SK-N-SH (cell line): ENCODE data around the gene AIP. TPM values are rescaled to one million over a fixed set of nuclear protein-coding genes. Genes with fewer than 3 reads are reported as not detected.

Source experiments
- CTCF ChIA-PET: fragments of 300-600, 350-600 bp; formaldehyde crosslinking; extraction: SDS; loops from one replicate; lab custom pipeline; 2021; lab: Yijun Ruan, JAX
- POLR2A ChIA-PET: fragments of 350-600 bp; sonication (Branson Sonifier 250); formaldehyde crosslinking; extraction: SDS; loops from one replicate; lab custom pipeline; 2020; ENCODE audit warnings: antibody characterized with exemption, inconsistent platforms; lab: Yijun Ruan, JAX
- DNase-seq: peaks from one replicate; pipeline ENCODE4 v3.0.0; 2012
- H2AFZ ChIP-seq: fragments of 200-600 bp; sonication (generic); 2 replicates; pipeline ENCODE4 v1.8.1; 2016; ENCODE audit warnings: antibody characterized with exemption, mild to moderate bottlenecking, low read depth
- H3F3A ChIP-seq: fragments of 200-600 bp; sonication (generic); replicated peaks from 2 replicates; pipeline ENCODE3; 2016; ENCODE audit warnings: antibody characterized with exemption, mild to moderate bottlenecking; ENCODE audit not compliant: insufficient read depth
- H3K27ac ChIP-seq, 2 experiments: fragments of 200-500 bp in 1 of 2; fragments of 200-600 bp in 1 of 2; sonication (Bioruptor generic) in 1 of 2; sonication (generic), shearing (Covaris generic) in 1 of 2; 2 replicates each; pipeline versions ENCODE4 v1.5.1 to v1.6.1; 2014 to 2016; ENCODE audit warnings: low read depth in 2 of 2, inconsistent platforms in 1 of 2, low read length in 1 of 2, mild to moderate bottlenecking in 1 of 2, mixed read lengths in 1 of 2
- H3K27me3 ChIP-seq: fragments of 200-600 bp; sonication (generic), shearing (Covaris generic); 2 replicates; pipeline ENCODE4 v1.6.1; 2016; ENCODE audit warnings: mixed run types; ENCODE audit not compliant: insufficient read depth
- H3K36me3 ChIP-seq, 2 experiments: fragments of 200-500 bp in 1 of 2; fragments of 200-600 bp in 1 of 2; sonication (Bioruptor generic) in 1 of 2; sonication (generic) in 1 of 2; replicated peaks in 1 of 2; 2 replicates each; pipeline versions ENCODE3 to v1.5.1; 2014 to 2016; ENCODE audit warnings: low read length in 1 of 2, mild to moderate bottlenecking in 1 of 2; ENCODE audit not compliant: insufficient read depth in 2 of 2, control insufficient read depth in 1 of 2
- H3K4me1 ChIP-seq, 2 experiments: fragments of 200-500 bp in 1 of 2; fragments of 200-600 bp in 1 of 2; sonication (Bioruptor generic) in 1 of 2; sonication (generic), shearing (Covaris generic) in 1 of 2; 2 replicates each; pipeline versions ENCODE4 v1.5.1 to v1.6.1; 2014 to 2016; ENCODE audit warnings: low read depth in 1 of 2, low read length in 1 of 2, mixed run types in 1 of 2; ENCODE audit not compliant: insufficient read depth in 2 of 2, control insufficient read depth in 1 of 2
- H3K4me2 ChIP-seq: fragments of 200-600 bp; sonication (generic), shearing (Covaris generic); 2 replicates; pipeline ENCODE4 v1.6.1; 2017; ENCODE audit warnings: mixed run types
- H3K4me3 ChIP-seq, 2 experiments: fragments of 200-500 bp in 1 of 2; fragments of 200-600 bp in 1 of 2; sonication (Bioruptor generic) in 1 of 2; sonication (generic), shearing (Covaris generic) in 1 of 2; 2 replicates each; pipeline versions ENCODE4 v1.5.1 to v1.8.1; 2014 to 2016; ENCODE audit warnings: low read depth in 2 of 2, inconsistent platforms in 1 of 2, low read length in 1 of 2, mild to moderate bottlenecking in 1 of 2, mixed read lengths in 1 of 2, moderate library complexity in 1 of 2
- H3K79me2 ChIP-seq: fragments of 200-600 bp; sonication (generic); 2 replicates; pipeline ENCODE4 v1.8.1; 2017; ENCODE audit warnings: mild to moderate bottlenecking; ENCODE audit not compliant: insufficient read depth
- H3K9ac ChIP-seq: fragments of 200-600 bp; sonication (generic); 2 replicates; pipeline ENCODE4 v1.6.1; 2017; ENCODE audit warnings: mixed run types
- H3K9me2 ChIP-seq: fragments of 200-600 bp; sonication (generic); 2 replicates; pipeline ENCODE4 v1.6.1; 2017; ENCODE audit warnings: mixed run types
- H3K9me3 ChIP-seq: fragments of 200-600 bp; sonication (generic); 2 replicates; pipeline ENCODE4 v1.6.1; 2017; ENCODE audit warnings: mixed run types, mild to moderate bottlenecking, moderate library complexity
- H4K20me1 ChIP-seq: fragments of 200-600 bp; sonication (generic); 2 replicates; pipeline ENCODE4 v1.6.1; 2017; ENCODE audit warnings: mild to moderate bottlenecking, mixed run types; ENCODE audit not compliant: insufficient read depth
- CTCF ChIP-seq: fragments of 200-600 bp; sonication (generic); IDR thresholded peaks from 2 replicates; pipeline ENCODE4 v1.6.1; 2017; ENCODE audit warnings: antibody characterized with exemption, mild to moderate bottlenecking, moderate library complexity
- EZH2phosphoT487 ChIP-seq: fragments of 200-600 bp; sonication (generic); IDR thresholded peaks from 2 replicates; pipeline ENCODE4 v1.6.1; 2017; ENCODE audit warnings: low read depth, mixed run types, mild to moderate bottlenecking, antibody characterized with exemption, moderate library complexity, borderline replicate concordance
- FOSL2 ChIP-seq: IDR thresholded peaks from 2 replicates; pipeline ENCODE4 v1.4.0; 2012; ENCODE audit warnings: low read depth, mild to moderate bottlenecking, moderate library complexity, borderline replicate concordance
- FOXM1 ChIP-seq: IDR thresholded peaks from 2 replicates; pipeline ENCODE4 v1.4.0; 2012; ENCODE audit warnings: low read depth, mild to moderate bottlenecking
- GABPA ChIP-seq: IDR thresholded peaks from 2 replicates; pipeline ENCODE4 v1.4.0; 2012; ENCODE audit warnings: low read depth, mild to moderate bottlenecking
- GATA2 ChIP-seq: sonication (generic); formaldehyde crosslinking; IDR thresholded peaks from 2 replicates; pipeline ENCODE4 v1.5.0; 2020; ENCODE audit warnings: mild to moderate bottlenecking, missing genetic modification reagents
- IRF3 ChIP-seq: fragments of 150-350 bp; IDR thresholded peaks from 2 replicates; pipeline ENCODE4 v1.6.1; 2016; ENCODE audit warnings: mild to moderate bottlenecking, low read depth, low read length
- NFIC ChIP-seq: IDR thresholded peaks from 2 replicates; pipeline ENCODE4 v1.4.0; 2012; ENCODE audit warnings: borderline replicate concordance
- RXRA ChIP-seq: IDR thresholded peaks from 2 replicates; pipeline ENCODE4 v1.4.0; 2012; ENCODE audit warnings: low read depth, mild to moderate bottlenecking, borderline replicate concordance
- SIN3A ChIP-seq: IDR thresholded peaks from 2 replicates; pipeline ENCODE4 v1.6.1; 2012; ENCODE audit warnings: low read depth, mild to moderate bottlenecking, low read length, moderate library complexity, borderline replicate concordance
- TAF1 ChIP-seq: IDR thresholded peaks from 2 replicates; pipeline ENCODE4 v1.6.1; 2012; ENCODE audit warnings: low read depth, mild to moderate bottlenecking, low read length, moderate library complexity, borderline replicate concordance
- TCF12 ChIP-seq: IDR thresholded peaks from 2 replicates; pipeline ENCODE4 v1.4.0; 2012
- USF1 ChIP-seq: IDR thresholded peaks from 2 replicates; pipeline ENCODE4 v1.4.0; 2012; ENCODE audit warnings: low read depth, borderline replicate concordance
- ZBTB33 ChIP-seq: IDR thresholded peaks from 2 replicates; pipeline ENCODE4 v1.4.0; 2012; ENCODE audit warnings: low read depth, borderline replicate concordance
- WGBS: methylation state at CpG from one replicate; pipeline ENCODE4 v1.1.6; 2017; ENCODE audit warnings: low lambda C conversion rate; 5-methylcytosine and 5-hydroxymethylcytosine counted together
- polyA plus RNA-seq, 3 experiments: library from polyadenylated mRNA; depleted of rRNA; stranded (reverse); fragments of >200 nt; gene quantifications; 2 replicates each; pipeline ENCODE4 v1.2.3, GENCODE V29; 2012

The AIP gene
- polyA plus RNA-seq, 1 of the 3 experiments (the other 2 are of a cell fraction), result 207 TPM

GRCh38 chr11:67439321-67440228 lies 43.3 kb upstream of the AIP start:
- Histone ChIP-seq H4K20me1 (no peaks in the 10 kb centered on the region), H3K79me2 (peaks cover 12% of the 10 kb centered on the region; the same call in 1 of the 2 replicates), H3K4me1 (peaks cover 4 to 11% of the 10 kb centered on the region in 2 experiments; a peak in 3 of 4 replicates), H3K4me3 (no peak overlapping the region), H2AFZ (no peak overlapping the region), H3F3A (no peaks in the 10 kb centered on the region), H3K4me2 (no peak overlapping the region), H3K9me3 (no peaks in the 10 kb centered on the region), H3K27me3 (no peaks in the 10 kb centered on the region), H3K27ac (no peak overlapping the region), H3K9ac (no peak overlapping the region), H3K36me3 (peaks cover 0 to 34% of the 10 kb centered on the region in 2 experiments), H3K9me2 (no peaks in the 10 kb centered on the region)
- ChIA-PET POLR2A (no interaction called here), CTCF (interaction anchor here (1.0 kb wide), 2 partner anchors 10 to 48 kb away, joined by 3 read pairs; partner anchors contain the start of gene RAD9A)
- no peak for DNase-seq
- no peak for TF ChIP-seq FOXM1
- peak; percentile 44 for TF ChIP-seq CTCF
- TF ChIP-seq TCF12, result no peak
- TF ChIP-seq EZH2phosphoT487, result no peak
- no peak for TF ChIP-seq FOSL2
- no peak for TF ChIP-seq SIN3A
- TF ChIP-seq NFIC, result peak; percentile 40; the same call in 1 of the 2 replicates
- TF ChIP-seq TAF1, result no peak
- 92% methylated on average over 24 of the region's 31 CpGs for WGBS

GRCh38 chr11:67440229-67441097 lies 42.4 kb upstream of the AIP start:
- POLR2A ChIA-PET, result interaction anchor here (0.7 to 1.7 kb wide), 2 partner anchors 12 to 39 kb away, joined by 3 to 4 read pairs; partner anchors contain the start of genes PPP1CA and RPS6KB2
- WGBS, result 92% methylated on average over 9 of the region's 17 CpGs
- Histone ChIP-seq H3K36me3 (peaks cover 0 to 31% of the 10 kb centered on the region in 2 experiments), H3K4me2 (no peak overlapping the region), H3F3A (no peaks in the 10 kb centered on the region), H3K4me3 (no peak overlapping the region), H3K27ac (no peak overlapping the region), H3K79me2 (peaks cover 12% of the 10 kb centered on the region; the same call in 1 of the 2 replicates), H2AFZ (no peak overlapping the region), H4K20me1 (no peaks in the 10 kb centered on the region), H3K27me3 (no peaks in the 10 kb centered on the region), H3K9me2 (no peaks in the 10 kb centered on the region), H3K4me1 (peaks cover 4 to 11% of the 10 kb centered on the region in 2 experiments; a peak in 3 of 4 replicates), H3K9ac (no peak overlapping the region), H3K9me3 (no peaks in the 10 kb centered on the region)
- CTCF ChIA-PET, result no interaction called here
- no peak for DNase-seq
- TF ChIP-seq RXRA, result no peak
- TF ChIP-seq SIN3A, result no peak
- TF ChIP-seq FOXM1, result no peak
- TF ChIP-seq GABPA, result no peak
- TF ChIP-seq IRF3, result no peak
- no peak for TF ChIP-seq ZBTB33
- no peak for TF ChIP-seq GATA2 (CRISPR knock-in tag)
- TF ChIP-seq USF1, result no peak
